Measurements from ENCODE around the gene CSRP1.

DNA sequence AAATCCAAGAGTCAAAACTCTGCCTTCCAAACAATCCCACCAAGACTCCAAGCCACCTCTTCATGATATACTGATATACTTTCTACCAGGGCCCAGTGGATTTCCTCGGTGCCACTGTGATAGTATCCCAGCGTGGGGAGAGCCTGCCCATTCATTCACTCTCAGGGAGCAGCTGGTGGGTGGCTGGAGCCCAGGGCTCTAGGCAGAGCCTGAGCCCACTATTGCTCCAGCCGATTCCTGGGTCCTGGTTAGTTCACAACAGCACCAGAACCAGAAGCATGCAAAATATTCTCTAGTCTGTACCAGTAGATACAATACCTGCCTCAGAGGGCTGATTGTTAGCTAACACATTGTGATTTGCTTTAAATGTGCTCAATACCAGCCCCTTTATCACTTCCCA is 831 bp downstream of the CSRP1 start:
- TF ChIP-seq, protein P1, sequence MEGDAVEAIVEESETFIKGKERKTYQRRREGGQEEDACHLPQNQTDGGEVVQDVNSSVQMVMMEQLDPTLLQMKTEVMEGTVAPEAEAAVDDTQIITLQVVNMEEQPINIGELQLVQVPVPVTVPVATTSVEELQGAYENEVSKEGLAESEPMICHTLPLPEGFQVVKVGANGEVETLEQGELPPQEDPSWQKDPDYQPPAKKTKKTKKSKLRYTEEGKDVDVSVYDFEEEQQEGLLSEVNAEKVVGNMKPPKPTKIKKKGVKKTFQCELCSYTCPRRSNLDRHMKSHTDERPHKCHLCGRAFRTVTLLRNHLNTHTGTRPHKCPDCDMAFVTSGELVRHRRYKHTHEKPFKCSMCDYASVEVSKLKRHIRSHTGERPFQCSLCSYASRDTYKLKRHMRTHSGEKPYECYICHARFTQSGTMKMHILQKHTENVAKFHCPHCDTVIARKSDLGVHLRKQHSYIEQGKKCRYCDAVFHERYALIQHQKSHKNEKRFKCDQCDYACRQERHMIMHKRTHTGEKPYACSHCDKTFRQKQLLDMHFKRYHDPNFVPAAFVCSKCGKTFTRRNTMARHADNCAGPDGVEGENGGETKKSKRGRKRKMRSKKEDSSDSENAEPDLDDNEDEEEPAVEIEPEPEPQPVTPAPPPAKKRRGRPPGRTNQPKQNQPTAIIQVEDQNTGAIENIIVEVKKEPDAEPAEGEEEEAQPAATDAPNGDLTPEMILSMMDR (IDR thresholded peaks at IDR 0.05): no peak
- TF ChIP-seq POLR2A (IDR thresholded peaks at IDR 0.05): no peak
